HepG2 (cell line): ENCODE data around the gene KIR3DL2. TPM values are rescaled to one million over a fixed set of nuclear protein-coding genes. Genes with fewer than 3 reads are reported as not detected.

ENCODE experiments used
- ATAC-seq: fragments of 200-7000 bp; cut with Tn5 transposase; 3 replicates; pipeline ENCODE4 v1.9.1; 2020; ENCODE audit warnings: mild to moderate bottlenecking, moderate library complexity
- BruUV-seq: library from RNA; stranded (reverse); fragments of 400-500 nt; replicated peaks from 2 replicates; lab custom pipeline; 2021; lab: Mats Ljungman, UMichigan
- CTCF ChIA-PET: fragments of 300-600 bp; formaldehyde crosslinking; extraction: SDS; loops from one replicate; lab custom pipeline; 2021; ENCODE audit warnings: low total read pairs, inconsistent platforms, low intra/inter-chr PET ratio; lab: Yijun Ruan, JAX
- POLR2A ChIA-PET: fragments of 350-600 bp; sonication (Branson Sonifier 250); formaldehyde crosslinking; loops from one replicate; lab custom pipeline; 2020; ENCODE audit warnings: antibody characterized with exemption, inconsistent platforms; lab: Yijun Ruan, JAX
- DNase-seq: peaks from one replicate; pipeline ENCODE4 v3.0.0-alpha.2; 2015; ENCODE audit warnings: low spot score
- FAIRE-seq: peaks from 3 replicates; lab custom pipeline; 2011; peaks lifted over from hg19 to GRCh38; lab: Jason Lieb, UNC
- H2AFZ ChIP-seq: one replicate; pipeline ENCODE4 v1.6.1; 2011; ENCODE audit warnings: low read length, inconsistent platforms
- H3K27ac ChIP-seq: fragments of 300-600 bp; 3 replicates; pipeline ENCODE4 v1.8.0; 2011; ENCODE audit warnings: mixed run types, mild to moderate bottlenecking, mixed read lengths, low read length, inconsistent platforms; ENCODE audit not compliant: insufficient read depth; ENCODE audit errors: extremely low read length
- H3K27me3 ChIP-seq, 2 experiments: fragments of 200-600 bp in 1 of 2; 2 replicates in 1 of 2; 3 replicates in 1 of 2; pipeline versions ENCODE4 v1.6.0 to v1.8.0; 2011; ENCODE audit warnings: low read length in 2 of 2, mild to moderate bottlenecking in 2 of 2, moderate library complexity in 2 of 2, inconsistent platforms in 1 of 2; ENCODE audit not compliant: insufficient read depth in 2 of 2, control insufficient read depth in 1 of 2
- H3K36me3 ChIP-seq, 2 experiments: fragments of 200-600 bp in 1 of 2; replicated peaks in 1 of 2; 2 replicates in 1 of 2; 3 replicates in 1 of 2; pipeline versions ENCODE4 v1.5.1 to v1.8.0; 2011; ENCODE audit warnings: low read length in 2 of 2, inconsistent platforms in 1 of 2; ENCODE audit not compliant: insufficient read depth in 2 of 2, control insufficient read depth in 1 of 2
- H3K4me1 ChIP-seq: 2 replicates; pipeline ENCODE4 v1.5.1; 2012; ENCODE audit warnings: low read length, inconsistent platforms; ENCODE audit not compliant: insufficient read depth
- H3K4me2 ChIP-seq: 2 replicates; pipeline ENCODE4 v1.6.0; 2011; ENCODE audit warnings: low read depth, low read length, inconsistent platforms
- H3K4me3 ChIP-seq, 3 experiments: fragments of 200-600 bp in 1 of 3; sonication (generic), shearing (Covaris generic) in 1 of 3; replicated peaks in 1 of 3; 2 replicates each; pipeline ENCODE4 v1.5.1; 2011 to 2016; ENCODE audit warnings: low read length in 3 of 3, inconsistent platforms in 2 of 3, low read depth in 2 of 3, mild to moderate bottlenecking in 2 of 3, control low read depth in 1 of 3, mixed read lengths in 1 of 3; ENCODE audit not compliant: insufficient read depth in 1 of 3
- H3K79me2 ChIP-seq: one replicate; pipeline ENCODE4 v1.6.1; 2011; ENCODE audit warnings: low read length, inconsistent platforms; ENCODE audit not compliant: insufficient read depth
- H3K9ac ChIP-seq: 2 replicates; pipeline ENCODE4 v1.6.0; 2011; ENCODE audit warnings: mild to moderate bottlenecking, low read depth, low read length, inconsistent platforms; ENCODE audit not compliant: insufficient read depth
- H3K9me3 ChIP-seq: 2 replicates; pipeline ENCODE4 v1.5.1; 2012; ENCODE audit warnings: mild to moderate bottlenecking, low read length
- H4K20me1 ChIP-seq: 2 replicates; pipeline ENCODE4 v1.6.0; 2011; ENCODE audit warnings: inconsistent platforms, mild to moderate bottlenecking, low read length, moderate library complexity; ENCODE audit not compliant: insufficient read depth
- ATF4 ChIP-seq, 2 experiments: fragments of 450-650 bp in 1 of 2; sonication (generic) in 1 of 2; formaldehyde crosslinking; IDR thresholded peaks; 2 replicates each; pipeline versions ENCODE4 v1.5.0 to v1.8.0; 2020 to 2022; ENCODE audit warnings: mild to moderate bottlenecking in 1 of 2, missing genetic modification reagents in 1 of 2
- EZH2 ChIP-seq: conservative IDR thresholded peaks from 2 replicates; pipeline ENCODE4 v1.6.1; 2012; ENCODE audit warnings: mild to moderate bottlenecking, low read depth, low read length, moderate library complexity
- JARID2 ChIP-seq: sonication (generic); formaldehyde crosslinking; IDR thresholded peaks from 2 replicates; pipeline ENCODE4 v1.8.1; 2023; ENCODE audit warnings: missing genetic modification reagents, inconsistent platforms; ENCODE audit not compliant: insufficient replicate concordance
- PITX1 ChIP-seq: sonication (generic); formaldehyde crosslinking; IDR thresholded peaks from 2 replicates; pipeline ENCODE4 v1.5.1; 2020; ENCODE audit warnings: mild to moderate bottlenecking, missing genetic modification reagents
- RBFOX2 ChIP-seq: fragments of 200-400 bp; formaldehyde crosslinking; IDR thresholded peaks from 2 replicates; pipeline ENCODE4 v1.6.1; 2017; ENCODE audit warnings: low read depth, mild to moderate bottlenecking, low read length
- SP2 ChIP-seq: sonication (generic); formaldehyde crosslinking; IDR thresholded peaks from 2 replicates; pipeline ENCODE4 v1.5.1; 2020; ENCODE audit warnings: mild to moderate bottlenecking, missing genetic modification reagents
- ZEB1 ChIP-seq: IDR thresholded peaks from 2 replicates; pipeline ENCODE4 v1.6.1; 2012; ENCODE audit warnings: mild to moderate bottlenecking, low read depth, inconsistent platforms; ENCODE audit not compliant: insufficient replicate concordance
- ZFP36L1 ChIP-seq: sonication (generic); formaldehyde crosslinking; IDR thresholded peaks from 2 replicates; pipeline ENCODE4 v1.8.0; 2022; ENCODE audit warnings: mild to moderate bottlenecking, missing genetic modification reagents, moderate library complexity
- ZIK1 ChIP-seq: sonication (generic); formaldehyde crosslinking; IDR thresholded peaks from 2 replicates; pipeline ENCODE4 v1.5.0; 2020; ENCODE audit warnings: mild to moderate bottlenecking, low read depth, missing genetic modification reagents, borderline replicate concordance
- ZMYM4 ChIP-seq: sonication (generic); formaldehyde crosslinking; IDR thresholded peaks from 2 replicates; pipeline ENCODE4 v1.8.1; 2023; ENCODE audit warnings: mild to moderate bottlenecking, missing genetic modification reagents
- ZNF746 ChIP-seq: sonication (generic); formaldehyde crosslinking; IDR thresholded peaks from 2 replicates; pipeline ENCODE4 v1.8.0; 2022; ENCODE audit warnings: mild to moderate bottlenecking, missing genetic modification reagents
- WGBS: methylation state at CpG from one replicate; pipeline ENCODE4 v1.1.6; 2017; ENCODE audit warnings: low lambda C conversion rate; 5-methylcytosine and 5-hydroxymethylcytosine counted together
- in situ Hi-C: cut with HindIII; loops from 2 replicates; pipeline ENCODE4 v1.10.0; 2017; ENCODE audit warnings: low pct_unique_long_range_greater_than_20kb; ENCODE audit not compliant: extremely low pct_ligation_motif_present
- intact Hi-C: fragments of 100-400 bp; cut with micrococcal nuclease; formaldehyde crosslinking; loops from one replicate; pipeline ENCODE4 v1.10.0; 2022; ENCODE audit not compliant: unreplicated experiment
- polyA plus RNA-seq, 8 experiments: library from polyadenylated mRNA; depleted of rRNA in 3 of 8; stranded (reverse) in 7 of 8; unstranded in 1 of 8; fragments of >200 nt; fragmentation: Illumina TruSeq in 4 of 8; extraction: Trizol in 4 of 8; gene quantifications; 2 replicates each; pipeline versions ENCODE4 v1.2.1 to v1.2.3, GENCODE V29; 2011 to 2016; ENCODE audit warnings: low read depth in 4 of 8, missing spikeins in 1 of 8, mixed read lengths in 1 of 8; ENCODE audit not compliant: insufficient read depth in 1 of 8
- total RNA-seq, 5 experiments: library from RNA; depleted of rRNA; stranded (reverse); fragments of >200 nt; fragmentation: Illumina TruSeq; extraction: Trizol; gene quantifications; 2 replicates each; pipeline ENCODE4 v1.2.3, GENCODE V29; 2016; ENCODE audit warnings: low read depth in 1 of 5
- TF ChIP-seq, protein P1 (sequence below): sonication (generic); formaldehyde crosslinking; IDR thresholded peaks from 2 replicates; pipeline ENCODE4 v1.4.0; 2020; ENCODE audit warnings: missing genetic modification reagents, mild to moderate bottlenecking, borderline replicate concordance

KIR3DL2 gene
- total and polyA plus RNA-seq, 2 of the 13 experiments (the other 11 are each of a cell fraction or from before 2014, with no cell fraction given): not detected

- 1% methylated on average over 3 of the region's 3 CpGs for WGBS
- peaks cover 2 to 16% of the 10 kb centered on the region in 2 experiments; a peak in 2 of 5 replicates for H3K27me3 ChIP-seq
- FAIRE-seq (no peak), DNase-seq (no peak), ATAC-seq (no peak)
- H3K27ac ChIP-seq: no peak overlapping the region
- TF ChIP-seq ZFP36L1 (CRISPR knock-in tag) (no peak), ZIK1 (no peak), ATF4 (CRISPR knock-in tag; IDR thresholded peaks at IDR 0.05) (no peak), EZH2 (no peak), SP2 (CRISPR knock-in tag) (no peak), ZNF746 (CRISPR knock-in tag) (no peak), JARID2 (no peak), ZEB1 (no peak), RBFOX2 (no peak), PITX1 (CRISPR knock-in tag) (no peak), ZMYM4 (CRISPR knock-in tag) (no peak)
- TF ChIP-seq, protein P1, sequence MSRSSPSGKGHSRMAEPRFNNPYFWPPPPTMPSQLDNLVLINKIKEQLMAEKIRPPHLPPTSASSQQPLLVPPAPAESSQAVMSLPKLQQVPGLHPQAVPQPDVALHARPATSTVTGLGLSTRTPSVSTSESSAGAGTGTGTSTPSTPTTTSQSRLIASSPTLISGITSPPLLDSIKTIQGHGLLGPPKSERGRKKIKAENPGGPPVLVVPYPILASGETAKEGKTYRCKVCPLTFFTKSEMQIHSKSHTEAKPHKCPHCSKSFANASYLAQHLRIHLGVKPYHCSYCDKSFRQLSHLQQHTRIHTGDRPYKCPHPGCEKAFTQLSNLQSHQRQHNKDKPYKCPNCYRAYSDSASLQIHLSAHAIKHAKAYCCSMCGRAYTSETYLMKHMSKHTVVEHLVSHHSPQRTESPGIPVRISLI (CRISPR knock-in tag): no peak
- CTCF ChIA-PET: no interaction called here
- no peak overlapping the region for H3K9ac ChIP-seq
- H3K79me2 ChIP-seq: no peaks in the 10 kb centered on the region
- BruUV-seq: no TSS peak
- H3K9me3 ChIP-seq: no peaks in the 10 kb centered on the region
- no peak overlapping the region for H3K4me2 ChIP-seq
- H2AFZ ChIP-seq: no peak overlapping the region
- H3K36me3 ChIP-seq: no peaks in the 10 kb centered on the region
- no peaks in the 10 kb centered on the region for H4K20me1 ChIP-seq
- in situ Hi-C loops (no loop called here), intact Hi-C loops (no loop called here)
- H3K4me3 ChIP-seq: no peak overlapping the region
- POLR2A ChIA-PET: no interaction called here
- H3K4me1 ChIP-seq: no peaks in the 10 kb centered on the region
Observed at GRCh38 chr19:54902061-54902460, 51.8 kb downstream of the KIR3DL2 start.
